Neural cell (in vitro differentiated cells): Measurements from ENCODE around the gene PIGS.

ENCODE experiments used
- CTCF ChIP-seq: fragments of 450-650 bp; IDR thresholded peaks from 2 replicates; pipeline ENCODE4 v1.5.1; 2014; ENCODE audit warnings: antibody characterized with exemption, mild to moderate bottlenecking, moderate library complexity; ENCODE audit not compliant: poor library complexity, severe bottlenecking
- EP300 ChIP-seq: fragments of 450-650 bp; conservative IDR thresholded peaks from 2 replicates; pipeline ENCODE4 v1.6.1; 2014; ENCODE audit warnings: antibody characterized with exemption, mild to moderate bottlenecking, moderate library complexity; ENCODE audit not compliant: poor library complexity, severe bottlenecking
- EZH2 ChIP-seq: fragments of 200-600, 300-800 bp; shearing (Covaris generic), sonication (generic); IDR thresholded peaks from 2 replicates; pipeline ENCODE4 v1.6.1; 2014; ENCODE audit warnings: antibody characterized with exemption, low read length, borderline replicate concordance, mild to moderate bottlenecking; ENCODE audit not compliant: insufficient read depth, poor library complexity, severe bottlenecking
- POLR2AphosphoS5 ChIP-seq: IDR thresholded peaks from 2 replicates; pipeline ENCODE4 v1.6.1; 2012
- RAD21 ChIP-seq: fragments of 450-650 bp; conservative IDR thresholded peaks from 2 replicates; pipeline ENCODE4 v1.6.1; 2014; ENCODE audit warnings: antibody characterized with exemption, mild to moderate bottlenecking, moderate library complexity
- REST ChIP-seq: IDR thresholded peaks from 2 replicates; pipeline ENCODE4 v1.6.1; 2012; ENCODE audit warnings: borderline replicate concordance
- SMC3 ChIP-seq: fragments of 450-650 bp; conservative IDR thresholded peaks from 2 replicates; pipeline ENCODE4 v1.6.1; 2014; ENCODE audit warnings: antibody characterized with exemption, mild to moderate bottlenecking, moderate library complexity; ENCODE audit not compliant: poor library complexity
- TAF1 ChIP-seq: IDR thresholded peaks from 2 replicates; pipeline ENCODE4 v1.6.1; 2012; ENCODE audit warnings: low read depth

- TF ChIP-seq CTCF (no peak), POLR2AphosphoS5 (no peak), EP300 (no peak), EZH2 (no peak), RAD21 (no peak), TAF1 (no peak), SMC3 (no peak), REST (no peak)
Measured at GRCh38 chr17:28528327-28529012, 42.9 kb downstream of the PIGS start.
